Right lobe of liver (tissue), 6 donors: ENCODE data around the gene GIGYF2. TPM values are rescaled to one million over a fixed set of nuclear protein-coding genes. Genes with fewer than 3 reads are reported as not detected.
"Not testable (repeated sequence)": the region's sequence is repeated elsewhere in the genome, so short reads cannot be mapped to it uniquely, and the experiment has no call there.

Experiments
- ATAC-seq, 4 donors: fragments of 200-7000 bp; cut with Tn5 transposase; one replicate each; pipeline ENCODE4 v1.9.1; 2020; ENCODE audit warnings: mild to moderate bottlenecking in 4 of 4, moderate library complexity in 4 of 4
- DNase-seq, 3 donors: peaks; one replicate each; pipeline ENCODE4 v3.0.0-alpha.2; 2020
- H3K27ac ChIP-seq, 3 donors: fragments of 200-600 bp; one replicate each; pipeline ENCODE4 v1.8.0; 2022
- H3K27me3 ChIP-seq, 2 donors: fragments of 200-600 bp; one replicate each; pipeline ENCODE4 v1.8.0; 2022
- H3K36me3 ChIP-seq, 4 donors: fragments of 200-600 bp; sonication (generic) in 1 of 4; one replicate each; pipeline versions ENCODE4 v1.5.1 to v1.8.0; 2017 to 2022; ENCODE audit warnings: control low read depth in 1 of 4
- H3K4me1 ChIP-seq, 4 donors: fragments of 200-600 bp; sonication (generic) in 1 of 4; one replicate each; pipeline versions ENCODE4 v1.5.1 to v1.8.0; 2017 to 2022; ENCODE audit warnings: control low read depth in 1 of 4
- H3K4me3 ChIP-seq, 3 donors: fragments of 200-600 bp; one replicate each; pipeline ENCODE4 v1.8.0; 2022
- H3K9me3 ChIP-seq, 4 donors: fragments of 200-600 bp; sonication (generic) in 1 of 4; one replicate each; pipeline versions ENCODE4 v1.5.1 to v1.8.0; 2017 to 2022; ENCODE audit warnings: control low read depth in 1 of 4
- POLR2A ChIP-seq: fragments of 450-650 bp; IDR thresholded peaks from one replicate; pipeline ENCODE4 v1.6.1; 2017; ENCODE audit warnings: antibody characterized with exemption, mild to moderate bottlenecking
- WGBS: methylation state at CpG from one replicate; pipeline ENCODE4 v1.1.6; 2018; ENCODE audit warnings: low coverage, low lambda C conversion rate; ENCODE audit not compliant: insufficient coverage; ENCODE audit errors: missing lambda C conversion rate; 5-methylcytosine and 5-hydroxymethylcytosine counted together
- intact Hi-C, 2 donors: fragments of 100-400 bp; cut with DNase I; formaldehyde crosslinking; loops; one replicate each; pipeline versions ENCODE4 v1.11.2 to v1.14.1; 2022
- total RNA-seq, 6 experiments: library from RNA; depleted of rRNA in 2 of 6; stranded (reverse); fragments of >200 nt in 2 of 6; fragmentation: NEBNext Ultra II Directional in 3 of 6; extraction: Animal tissue kit (Norgen Biotek cat#: 25700) in 3 of 6; gene quantifications; one replicate each; pipeline versions ENCODE4 v1.1.0 to v1.2.4, GENCODE V29; 2016 to 2023
- TF ChIP-seq, protein P1 (sequence below), 4 donors: fragments of 200-600 bp in 3 of 4; fragments of 450-650 bp in 1 of 4; IDR thresholded peaks; one replicate each; pipeline versions ENCODE4 v1.5.1 to v1.8.0; 2016 to 2022; ENCODE audit warnings: antibody characterized with exemption in 4 of 4, mild to moderate bottlenecking in 2 of 4
- donor health status: DM: no; HTN: yes; CAD: no.
- donor health status: DM: no; HTN: no; CAD: no.
- donor health status: DM: no; HTN: no; CAD: no.
- donor health status: DM: no; HTN: yes; CAD: no.
- donor health status: DM: no; HTN: yes; CAD: no.

The GIGYF2 gene
- total RNA-seq, 6 experiments from 2014 or later = 25.7 to 35.0 (median 32.6) TPM

DNA sequence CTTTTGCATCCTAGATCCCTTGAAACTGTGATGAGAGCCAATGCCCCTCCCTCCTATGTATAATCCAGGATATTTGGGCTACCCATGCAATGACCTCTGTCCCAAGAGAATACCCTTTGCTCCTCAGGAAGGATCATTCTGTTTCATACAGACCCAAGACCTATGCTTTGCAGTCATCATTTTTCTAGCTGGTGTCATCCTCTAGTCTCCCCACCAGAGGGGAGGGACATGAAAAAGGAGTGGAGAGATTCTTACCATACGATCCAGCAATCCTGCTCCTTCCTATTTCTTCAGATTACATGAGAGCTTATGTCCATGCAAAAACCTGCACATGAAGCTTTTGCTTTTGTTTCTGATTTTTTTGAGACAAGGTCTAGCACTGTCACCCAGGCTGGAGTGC is 13.8 kb upstream of the GIGYF2 start:
- intact Hi-C loops = no loop called here
- no peaks in the 10 kb centered on the region for H3K9me3 ChIP-seq
- 67% methylated on average over 1 of the region's 1 CpG for WGBS
- DNase-seq (no peak), ATAC-seq (no peak)
- no peak for TF ChIP-seq POLR2A
- TF ChIP-seq, protein P1, sequence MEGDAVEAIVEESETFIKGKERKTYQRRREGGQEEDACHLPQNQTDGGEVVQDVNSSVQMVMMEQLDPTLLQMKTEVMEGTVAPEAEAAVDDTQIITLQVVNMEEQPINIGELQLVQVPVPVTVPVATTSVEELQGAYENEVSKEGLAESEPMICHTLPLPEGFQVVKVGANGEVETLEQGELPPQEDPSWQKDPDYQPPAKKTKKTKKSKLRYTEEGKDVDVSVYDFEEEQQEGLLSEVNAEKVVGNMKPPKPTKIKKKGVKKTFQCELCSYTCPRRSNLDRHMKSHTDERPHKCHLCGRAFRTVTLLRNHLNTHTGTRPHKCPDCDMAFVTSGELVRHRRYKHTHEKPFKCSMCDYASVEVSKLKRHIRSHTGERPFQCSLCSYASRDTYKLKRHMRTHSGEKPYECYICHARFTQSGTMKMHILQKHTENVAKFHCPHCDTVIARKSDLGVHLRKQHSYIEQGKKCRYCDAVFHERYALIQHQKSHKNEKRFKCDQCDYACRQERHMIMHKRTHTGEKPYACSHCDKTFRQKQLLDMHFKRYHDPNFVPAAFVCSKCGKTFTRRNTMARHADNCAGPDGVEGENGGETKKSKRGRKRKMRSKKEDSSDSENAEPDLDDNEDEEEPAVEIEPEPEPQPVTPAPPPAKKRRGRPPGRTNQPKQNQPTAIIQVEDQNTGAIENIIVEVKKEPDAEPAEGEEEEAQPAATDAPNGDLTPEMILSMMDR (IDR thresholded peaks at IDR 0.05) = no peak
- H3K27me3 ChIP-seq = no peaks in the 10 kb centered on the region
- H3K27ac ChIP-seq = no peak overlapping the region
- H3K36me3 ChIP-seq = no peaks in the 10 kb centered on the region
- H3K4me3 ChIP-seq = no peak overlapping the region
- no peaks in the 10 kb centered on the region for H3K4me1 ChIP-seq

- H3K4me1 ChIP-seq, H3K27ac ChIP-seq, H3K36me3 ChIP-seq, H3K4me3 ChIP-seq, ATAC-seq, H3K27me3 ChIP-seq, H3K9me3 ChIP-seq, DNase-seq, intact Hi-C loops: not testable (repeated sequence)
- WGBS = 90% methylated on average over 6 of the region's 6 CpGs
These were observed 11.7 kb upstream of the GIGYF2 start for GRCh38 chr2:232685391-232685790.

GRCh38 chr2:232687382-232688160 is 9.6 kb upstream of the GIGYF2 start:
- 72% methylated on average over 9 of the region's 11 CpGs for WGBS

GRCh38 chr2:232688201-232688600 is 8.9 kb upstream of the GIGYF2 start:
- Histone ChIP-seq H3K4me1 (no peaks in the 10 kb centered on the region), H3K4me3 (no peak overlapping the region), H3K27me3 (no peaks in the 10 kb centered on the region), H3K9me3 (no peaks in the 10 kb centered on the region), H3K27ac (no peak overlapping the region), H3K36me3 (no peaks in the 10 kb centered on the region)
- intact Hi-C loops = no loop called here
- WGBS = 88% methylated on average over 4 of the region's 7 CpGs
- ATAC-seq = no peak
- no peak for TF ChIP-seq POLR2A
- TF ChIP-seq, protein P1 (IDR thresholded peaks at IDR 0.05) = no peak
- DNase-seq = no peak

More at GRCh38 chr2:232687382-232688160, 9.6 kb upstream of the GIGYF2 start:
- no peak for DNase-seq
- H3K36me3 ChIP-seq = no peaks in the 10 kb centered on the region
- H3K27me3 ChIP-seq = no peaks in the 10 kb centered on the region
- intact Hi-C loops = no loop called here
- H3K9me3 ChIP-seq = no peaks in the 10 kb centered on the region
- no peak for ATAC-seq
- no peaks in the 10 kb centered on the region for H3K4me1 ChIP-seq
- H3K4me3 ChIP-seq = no peak overlapping the region
- TF ChIP-seq, protein P1 (IDR thresholded peaks at IDR 0.05) = no peak
- no peak for TF ChIP-seq POLR2A
- H3K27ac ChIP-seq = no peak overlapping the region

- peak in 1 of 3 donors; percentile 49 for DNase-seq
- ATAC-seq = peak; percentile 23 to 53 (median 42)
- 31% methylated on average over 2 of the region's 3 CpGs for WGBS
These were observed 7.8 kb upstream of the GIGYF2 start for GRCh38 chr2:232689152-232689910.

GRCh38 chr2:232691117-232691516 is 6.0 kb upstream of the GIGYF2 start:
- H3K9me3 ChIP-seq, H3K27me3 ChIP-seq, H3K4me3 ChIP-seq, H3K4me1 ChIP-seq, H3K27ac ChIP-seq, H3K36me3 ChIP-seq, DNase-seq, ATAC-seq, intact Hi-C loops: not testable (repeated sequence)
- WGBS = 82% methylated on average over 7 of the region's 13 CpGs

More at GRCh38 chr2:232689152-232689910, 7.8 kb upstream of the GIGYF2 start:
- Histone ChIP-seq H3K36me3 (no peaks in the 10 kb centered on the region), H3K27me3 (no peaks in the 10 kb centered on the region), H3K4me1 (no peaks in the 10 kb centered on the region), H3K9me3 (no peaks in the 10 kb centered on the region), H3K4me3 (no peak overlapping the region), H3K27ac (no peak overlapping the region)
- intact Hi-C loops = no loop called here
- no peak for TF ChIP-seq POLR2A
- TF ChIP-seq, protein P1 (IDR thresholded peaks at IDR 0.05) = no peak
